GM12872 (cell line): Measurements from ENCODE around the gene CHKA.

ENCODE experiments used
- CTCF ChIP-seq: IDR thresholded peaks from 3 replicates; pipeline ENCODE4 v1.5.1; 2011; ENCODE audit warnings: low read depth, mild to moderate bottlenecking, low read length, moderate library complexity; ENCODE audit not compliant: insufficient read depth

Gene CHKA

GRCh38 chr11:68107689-68108088 lies 13.5 kb downstream of the CHKA start:
- TF ChIP-seq CTCF: no peak

DNA sequence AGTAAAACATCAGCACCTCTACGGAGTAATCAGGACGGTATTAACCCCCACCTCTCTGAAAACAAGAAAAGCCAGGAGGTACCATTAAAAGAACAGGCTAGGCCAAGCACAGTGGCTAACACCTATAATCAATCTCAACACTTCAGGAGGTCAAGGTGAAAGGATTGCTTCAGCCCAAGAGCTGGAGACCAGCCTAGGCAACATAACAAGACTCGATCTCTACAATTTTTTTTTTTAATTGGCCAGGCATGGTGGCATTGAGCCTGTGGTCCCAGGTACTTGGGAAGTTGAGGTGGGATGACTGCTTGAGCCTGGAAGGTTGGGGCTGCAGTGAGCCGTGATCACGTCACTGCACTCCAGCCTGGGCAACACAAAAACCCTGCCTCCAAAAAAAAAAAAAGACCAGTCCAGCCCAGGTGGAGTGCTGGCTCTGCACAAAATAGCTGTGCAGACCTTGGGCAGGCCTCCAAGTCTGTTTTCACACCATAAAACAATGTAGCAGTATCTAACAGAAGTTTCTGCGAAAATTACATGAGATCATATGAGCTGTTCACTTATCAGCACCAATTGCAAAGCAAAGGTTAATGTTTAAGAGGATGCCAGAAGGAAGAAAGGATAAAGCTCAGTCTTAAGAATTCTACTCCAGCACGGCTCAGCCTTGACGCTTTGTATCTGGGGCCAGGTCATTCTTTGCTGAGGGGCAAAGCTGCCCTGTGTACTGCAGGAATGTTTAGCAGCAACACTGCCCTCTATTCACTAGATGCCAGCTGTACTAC lies 14.8 kb downstream of the CHKA start:
- TF ChIP-seq CTCF: no peak

- no peak for TF ChIP-seq CTCF
Observed at GRCh38 chr11:68099474-68100405, 21.4 kb downstream of the CHKA start.

DNA sequence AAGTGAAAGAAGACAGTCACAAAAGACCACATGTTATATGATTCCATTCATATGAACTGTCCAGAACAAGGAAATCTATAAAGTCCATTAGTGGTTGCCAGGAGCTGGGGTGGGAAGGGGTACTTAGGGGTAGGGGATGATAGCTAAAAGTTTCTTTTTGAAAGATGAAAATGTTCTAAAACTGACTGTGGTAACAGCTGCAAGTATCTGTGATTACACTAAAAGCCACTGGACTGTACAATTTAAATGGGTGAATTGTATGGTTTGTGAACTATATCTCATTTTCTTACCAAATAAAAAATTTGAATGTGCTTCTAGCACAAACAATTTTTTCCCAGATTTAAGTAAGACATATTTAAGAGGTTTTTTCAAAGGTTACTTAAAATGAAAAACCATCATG lies 22.1 kb downstream of the CHKA start:
- TF ChIP-seq CTCF: no peak

- no peak for TF ChIP-seq CTCF
Observed at GRCh38 chr11:68096962-68097361, 24.2 kb downstream of the CHKA start.

GRCh38 chr11:68093565-68093964 lies 27.6 kb downstream of the CHKA start:
- no peak for TF ChIP-seq CTCF

DNA sequence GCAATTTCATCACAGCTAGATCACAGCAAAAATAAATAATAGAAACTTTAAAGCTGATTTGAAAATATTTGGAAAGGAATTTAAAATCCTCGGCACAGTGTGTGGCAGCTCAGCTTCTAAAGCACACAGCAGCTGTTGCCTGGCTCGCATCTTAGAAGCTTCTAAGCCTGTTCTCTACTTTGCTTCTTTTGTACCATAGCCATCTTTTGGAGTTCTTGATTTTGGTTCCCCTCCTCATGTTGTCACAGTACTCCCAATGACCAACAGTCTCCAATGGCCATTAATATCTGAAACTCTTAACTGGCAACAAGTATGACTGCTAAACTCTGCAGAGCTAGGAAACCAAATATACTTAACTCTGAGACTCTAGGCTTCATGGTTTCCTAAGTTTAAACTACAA lies 28.8 kb downstream of the CHKA start:
- TF ChIP-seq CTCF: no peak
